EL (cell line): ENCODE measurements around the gene MAGIX.

ENCODE experiments used
- DNase-seq: peaks from one replicate; pipeline ENCODE4 v3.0.0-alpha.2; 2016

The MAGIX gene

DNA sequence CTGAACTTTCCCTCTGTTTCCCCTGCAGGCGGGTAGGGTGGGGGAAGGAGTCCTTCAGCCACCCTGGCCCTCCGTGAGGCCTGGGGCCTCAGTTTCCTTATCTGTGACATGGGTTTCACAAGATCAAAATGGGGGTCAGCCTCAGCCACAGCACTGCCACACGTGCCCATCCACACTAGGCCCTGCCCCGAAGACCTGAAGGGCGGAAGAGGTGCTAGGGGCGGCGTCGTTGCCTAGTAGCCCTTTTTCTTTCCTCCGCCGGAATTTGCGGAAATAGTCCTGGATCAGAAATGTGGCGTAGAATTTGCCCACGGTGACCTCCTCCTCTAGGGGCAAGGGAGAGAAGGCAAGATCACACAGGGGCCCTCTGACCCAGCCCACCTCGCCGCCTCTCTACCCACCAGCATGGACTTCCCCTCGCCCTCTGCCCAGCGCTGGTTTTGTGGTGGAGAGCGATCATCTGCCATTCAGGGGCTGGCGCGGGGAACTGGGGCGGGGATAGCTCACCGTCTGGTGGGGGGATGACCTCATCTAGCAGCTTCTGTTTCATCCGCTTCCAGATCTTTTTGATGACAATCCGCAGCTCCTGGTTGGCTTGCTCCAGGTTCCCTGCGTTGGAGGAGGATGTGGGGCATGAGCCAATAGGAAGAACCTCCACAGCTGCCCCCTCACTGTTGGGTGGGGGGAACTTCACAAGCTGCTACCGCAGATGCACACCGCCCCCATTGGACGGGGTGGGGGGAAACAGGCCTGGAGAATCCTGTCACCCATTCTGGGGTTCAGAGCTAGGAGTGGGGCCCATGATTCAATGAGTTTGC is 47.1 kb downstream of the MAGIX start:
- DNase-seq, result no peak

DNA sequence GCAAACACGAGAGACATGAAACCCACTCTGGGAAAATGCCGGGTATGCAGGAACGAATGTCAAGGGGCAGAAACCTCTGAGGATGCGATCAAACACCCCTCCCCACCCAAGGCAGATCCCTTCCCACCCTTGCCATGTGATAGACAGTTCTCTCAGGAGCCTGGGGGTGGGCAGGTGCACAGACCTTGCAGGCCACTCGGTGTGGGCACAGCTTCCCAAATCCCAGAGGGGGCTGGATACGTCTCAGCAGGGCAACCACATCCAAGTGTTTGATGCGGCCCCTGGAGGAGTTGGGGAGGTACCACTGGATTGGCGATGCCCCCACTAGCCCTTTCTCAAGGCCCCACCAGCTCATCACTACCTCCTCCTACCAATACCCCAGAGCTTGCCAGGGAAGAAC is 47.8 kb downstream of the MAGIX start:
- DNase-seq, result no peak

DNA sequence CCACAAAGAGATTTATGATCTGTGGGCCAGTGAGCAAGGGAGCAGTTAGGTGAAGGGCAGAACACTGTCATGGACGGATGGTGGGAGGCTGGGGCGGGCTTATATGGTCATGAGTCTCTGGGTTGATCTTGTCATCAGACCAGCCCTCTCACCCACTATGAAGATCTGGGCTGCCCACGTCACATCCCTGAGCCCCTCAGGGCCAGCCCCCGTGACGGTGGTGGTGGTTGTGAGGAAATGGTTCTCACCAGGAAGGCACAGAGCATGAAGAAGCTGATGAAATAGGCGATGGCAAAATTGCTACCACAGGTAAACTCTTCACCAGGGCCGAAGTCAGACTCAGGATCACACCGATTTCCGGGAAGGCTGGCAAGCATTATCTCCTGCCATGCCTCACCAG is 48.5 kb downstream of the MAGIX start:
- no peak for DNase-seq

DNA sequence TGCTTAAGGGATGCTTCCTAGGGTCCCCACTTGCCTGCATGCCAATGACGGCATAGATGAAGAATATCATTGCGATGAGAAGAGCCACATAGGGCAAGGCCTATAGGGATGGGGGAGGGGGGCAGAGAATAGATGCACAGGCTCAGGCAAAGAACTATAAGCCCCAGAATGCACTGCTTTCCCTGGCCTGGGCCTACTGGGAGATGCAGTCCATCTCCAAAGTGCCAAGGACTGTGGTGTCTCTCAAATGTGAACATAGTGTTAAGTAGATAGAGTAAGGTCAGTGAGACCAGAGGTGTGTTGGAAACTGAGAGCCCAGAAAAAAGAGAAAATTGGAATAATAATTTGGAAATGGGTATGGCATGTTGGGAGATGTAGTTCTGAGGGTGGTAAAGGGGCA is 49.7 kb downstream of the MAGIX start:
- no peak for DNase-seq

DNA sequence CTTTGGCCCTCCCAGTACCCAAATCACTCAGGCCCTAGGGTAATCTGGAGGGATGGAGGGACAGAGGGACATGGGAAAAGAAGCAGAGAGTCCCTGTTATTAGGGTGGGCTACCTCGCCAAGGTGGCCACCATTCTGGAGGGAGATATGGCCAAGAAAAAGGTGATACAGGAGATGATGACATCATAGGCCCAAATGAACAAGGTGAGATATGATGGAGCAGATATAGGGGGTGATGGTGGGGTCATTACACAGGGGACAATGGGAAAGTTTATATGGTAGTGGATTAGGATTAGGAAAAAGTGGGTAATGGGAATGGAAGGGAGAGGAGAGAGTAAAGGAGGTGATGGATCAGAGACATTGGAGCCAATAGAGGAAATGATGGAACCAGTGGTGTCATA is 50.3 kb downstream of the MAGIX start:
- no peak for DNase-seq

DNA sequence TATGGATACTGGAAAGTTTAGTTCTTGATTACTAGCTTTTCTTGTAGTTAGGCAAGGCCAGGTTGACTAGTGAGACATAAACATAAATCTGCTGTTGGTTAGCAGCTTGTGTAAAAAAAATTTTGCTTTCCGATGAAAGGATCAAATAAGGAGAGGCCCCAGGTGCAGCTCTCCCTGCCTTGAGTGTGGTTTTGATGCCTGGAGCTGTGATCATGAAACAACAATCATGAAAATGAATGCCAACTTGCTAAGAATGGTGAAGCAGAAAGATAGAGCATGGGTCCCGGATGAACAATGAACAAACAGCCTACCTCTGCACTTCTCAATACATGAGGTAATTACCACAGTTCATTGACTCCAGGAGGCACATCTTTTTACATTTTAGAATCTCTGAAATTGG is 51.9 kb downstream of the MAGIX start:
- no peak for DNase-seq

DNA sequence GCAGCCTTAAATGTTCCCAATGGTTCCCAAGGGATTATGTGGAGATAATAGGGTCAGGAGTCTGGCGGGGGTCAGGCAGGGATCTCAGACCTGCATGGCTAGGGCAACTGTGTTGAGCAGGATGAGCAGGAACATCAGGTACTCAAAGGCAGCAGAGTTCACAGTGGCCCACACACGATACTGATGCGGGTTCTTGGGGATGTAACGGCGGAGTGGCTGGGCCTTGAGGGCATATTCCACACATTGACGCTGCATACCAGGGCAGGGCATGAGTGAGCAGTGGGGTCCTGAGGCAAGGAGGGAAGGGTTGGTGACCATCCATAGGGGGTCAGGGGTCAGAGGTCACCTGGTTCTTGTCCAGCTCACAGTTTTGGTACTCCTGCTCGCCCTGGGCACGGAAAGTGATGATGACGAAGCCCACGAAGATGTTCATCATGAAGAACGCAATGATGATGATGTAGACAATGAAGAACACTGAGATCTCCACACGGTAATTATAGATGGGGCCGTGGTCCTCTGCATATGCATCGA is 52.5 kb downstream of the MAGIX start:
- DNase-seq, result no peak
